ENCODE results near the gene STKLD1.
"Not testable (repeated sequence)": the region's sequence is repeated elsewhere in the genome, so short reads cannot be mapped to it uniquely, and the experiment has no call there.

The STKLD1 gene

GRCh38 chr9:133375116-133375723, 946 bp upstream of the STKLD1 start:
- peak; percentile 12 for DNase-seq
- Histone ChIP-seq H3K27ac (peak overlapping the region; percentile 96), H3K27me3 (replicated peaks) (no peaks in the 10 kb centered on the region), H3K4me3 (ENCODE audit: low read depth, low read length) (peak overlapping the region; percentile 94), H3K36me3 (replicated peaks) (peaks cover 32% of the 10 kb centered on the region)
- TF ChIP-seq CTCF (IDR thresholded peaks at IDR 0.05; ENCODE audit: low read depth, low read length, missing control alignments) = no peak
- in situ Hi-C loops (cut with HindIII; ENCODE audit: low pct_ligation_motif_present, low sequenced_read_pairs) = no loop called here

- H3K27ac ChIP-seq; H3K27me3 ChIP-seq (replicated peaks); DNase-seq; in situ Hi-C loops (cut with HindIII; ENCODE audit: low pct_ligation_motif_present, low sequenced_read_pairs); H3K4me3 ChIP-seq (ENCODE audit: low read depth, low read length): not testable (repeated sequence)
- peaks cover 15% of the 10 kb centered on the region for H3K36me3 ChIP-seq (replicated peaks)
These were observed 1.1 kb downstream of the STKLD1 start for GRCh38 chr9:133377280-133377679.

- Histone ChIP-seq H3K27me3 (replicated peaks) (no peaks in the 10 kb centered on the region), H3K27ac (no peak overlapping the region), H3K4me3 (ENCODE audit: low read depth, low read length) (no peak overlapping the region), H3K36me3 (replicated peaks) (peaks cover 10% of the 10 kb centered on the region)
- TF ChIP-seq CTCF (IDR thresholded peaks at IDR 0.05; ENCODE audit: low read depth, low read length, missing control alignments) = no peak
- peak; percentile 19 for DNase-seq
- in situ Hi-C loops (cut with HindIII; ENCODE audit: low pct_ligation_motif_present, low sequenced_read_pairs) = no loop called here
These were observed 1.6 kb downstream of the STKLD1 start for GRCh38 chr9:133377721-133378216.

- H3K27me3 ChIP-seq (replicated peaks) = no peaks in the 10 kb centered on the region
- DNase-seq = no peak
- H3K27ac ChIP-seq = no peak overlapping the region
- no peak overlapping the region for H3K4me3 ChIP-seq (ENCODE audit: low read depth, low read length)
- peaks cover 3% of the 10 kb centered on the region for H3K36me3 ChIP-seq (replicated peaks)
- TF ChIP-seq CTCF (IDR thresholded peaks at IDR 0.05; ENCODE audit: low read depth, low read length, missing control alignments) = no peak
- in situ Hi-C loops (cut with HindIII; ENCODE audit: low pct_ligation_motif_present, low sequenced_read_pairs) = no loop called here
These were observed 2.3 kb downstream of the STKLD1 start for GRCh38 chr9:133378408-133378962.

- H3K27ac ChIP-seq = no peak overlapping the region
- in situ Hi-C loops (cut with HindIII; ENCODE audit: low pct_ligation_motif_present, low sequenced_read_pairs) = no loop called here
- no peaks in the 10 kb centered on the region for H3K27me3 ChIP-seq (replicated peaks)
- DNase-seq = no peak
- no peak overlapping the region for H3K4me3 ChIP-seq (ENCODE audit: low read depth, low read length)
- peaks cover 3% of the 10 kb centered on the region for H3K36me3 ChIP-seq (replicated peaks)
- TF ChIP-seq CTCF (IDR thresholded peaks at IDR 0.05; ENCODE audit: low read depth, low read length, missing control alignments) = no peak
These were observed 3.3 kb downstream of the STKLD1 start for GRCh38 chr9:133379153-133380086.

GRCh38 chr9:133380734-133381133, 4.6 kb downstream of the STKLD1 start:
- no peaks in the 10 kb centered on the region for H3K27me3 ChIP-seq (replicated peaks)
- DNase-seq = no peak
- no peak overlapping the region for H3K27ac ChIP-seq
- no peak for TF ChIP-seq CTCF (IDR thresholded peaks at IDR 0.05; ENCODE audit: low read depth, low read length, missing control alignments)
- in situ Hi-C loops (cut with HindIII; ENCODE audit: low pct_ligation_motif_present, low sequenced_read_pairs) = no loop called here
- H3K4me3 ChIP-seq (ENCODE audit: low read depth, low read length) = no peak overlapping the region
- peaks cover under 1% of the 10 kb centered on the region for H3K36me3 ChIP-seq (replicated peaks)

Measured in brain microvascular endothelial cell (primary cell).